HG03060 (cell line): Measurements from ENCODE around the gene VRK1.

Experiments
- ATAC-seq: cut with Tn5 transposase; IDR thresholded peaks from one replicate; pipeline ENCODE4 v1.9.1; 2021; ENCODE audit warnings: low read depth, moderate number of reproducible peaks; ENCODE audit not compliant: unreplicated experiment

Gene VRK1

DNA sequence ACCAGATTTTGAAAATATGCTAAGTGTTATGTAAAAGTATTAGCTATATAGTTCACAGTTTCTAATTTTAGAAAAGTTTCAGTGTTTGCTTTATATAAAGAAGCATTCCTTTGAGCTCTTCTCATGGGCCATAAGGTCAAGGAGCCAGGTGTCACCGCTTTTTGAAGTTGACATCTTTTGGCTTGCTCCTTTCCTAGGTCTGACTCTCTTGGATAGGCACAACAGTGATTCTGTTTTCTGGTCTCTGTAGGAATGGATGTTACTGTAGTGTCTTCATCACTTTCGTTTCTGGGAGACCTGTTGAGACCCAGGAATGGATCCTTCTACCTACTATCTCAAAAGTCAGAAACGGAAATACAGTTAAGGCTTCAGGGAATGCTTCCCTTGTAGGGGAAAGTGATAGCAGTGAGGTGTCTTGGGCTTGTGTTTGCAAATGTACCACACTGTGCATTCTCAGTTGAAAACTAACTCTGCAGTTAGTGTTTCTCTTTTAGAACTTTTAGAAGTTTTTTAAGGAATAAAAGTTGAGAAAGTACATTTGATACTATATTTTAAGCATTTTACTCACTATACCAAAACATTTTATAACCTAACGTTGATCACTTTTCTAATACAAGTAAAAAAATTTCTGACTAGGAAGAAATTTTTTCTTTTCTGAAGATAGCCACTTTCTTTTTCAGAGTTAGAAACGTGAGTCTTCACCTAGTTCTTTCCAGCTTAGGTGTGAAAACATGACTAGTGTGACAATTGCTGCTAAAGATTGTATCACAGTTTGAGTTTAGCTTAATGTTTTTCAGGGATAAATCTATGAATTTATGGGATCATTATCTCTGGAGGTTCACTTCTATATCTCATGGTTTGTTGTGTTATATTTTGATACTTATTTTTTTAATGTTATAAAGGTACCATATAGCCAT is 20.8 kb downstream of the VRK1 start:
- no peak for ATAC-seq

DNA sequence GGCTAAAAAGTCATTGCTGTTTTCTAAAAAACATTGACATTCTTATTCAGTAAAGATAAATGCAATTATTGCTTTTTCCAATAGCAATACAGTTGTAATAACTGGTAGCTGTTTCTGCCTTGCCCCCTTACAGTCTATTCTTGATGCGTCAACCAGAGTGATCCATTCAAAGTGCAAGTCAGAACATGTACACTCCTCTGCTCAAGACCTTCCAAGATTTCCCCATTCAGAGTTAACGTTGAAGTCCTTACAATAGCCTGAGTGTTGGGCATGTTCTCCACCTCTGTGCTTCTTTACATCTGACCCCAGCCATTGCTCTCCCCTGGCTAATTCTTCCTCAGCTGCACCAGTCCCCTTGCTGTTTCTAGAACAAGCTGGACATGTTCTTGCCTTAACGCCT is 24.3 kb downstream of the VRK1 start:
- ATAC-seq, result no peak

DNA sequence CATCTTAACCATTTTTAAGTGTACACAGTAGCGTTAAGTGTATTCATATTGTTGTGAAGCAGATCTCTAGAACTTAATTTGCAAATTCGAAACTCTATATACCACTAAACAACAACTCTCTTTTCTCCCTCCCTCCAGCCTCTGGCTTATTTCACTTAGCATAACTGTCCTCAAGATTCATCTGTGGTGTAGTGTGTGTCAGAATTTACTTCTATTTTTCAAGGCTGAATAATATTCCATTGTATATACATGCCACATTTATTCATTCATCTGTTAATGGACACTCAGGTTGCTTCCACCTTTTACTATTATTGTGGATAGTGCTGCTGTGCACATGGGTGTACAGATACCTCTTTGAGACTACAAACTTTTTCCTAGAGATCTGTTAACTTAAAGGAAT is 26.5 kb downstream of the VRK1 start:
- ATAC-seq, result no peak

DNA sequence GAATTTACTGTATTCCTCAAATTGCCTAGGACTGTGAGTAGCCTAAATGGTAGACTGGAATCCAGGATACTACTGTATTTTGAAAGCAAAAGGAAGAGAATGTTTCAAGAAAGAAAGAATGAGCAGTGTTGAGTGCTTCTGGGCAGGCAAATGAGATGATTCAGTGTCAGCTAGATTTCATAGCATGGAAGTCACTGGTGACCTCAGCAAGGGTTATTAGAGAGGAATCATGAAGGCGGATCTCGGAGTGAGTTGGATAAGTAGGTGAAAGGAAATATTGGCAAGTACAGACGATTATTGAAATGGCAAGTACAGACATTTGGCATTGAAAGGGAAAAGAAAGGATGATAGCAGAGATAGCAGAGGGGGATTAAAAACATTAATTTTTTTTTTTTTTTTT is 27.1 kb downstream of the VRK1 start:
- no peak for ATAC-seq

DNA sequence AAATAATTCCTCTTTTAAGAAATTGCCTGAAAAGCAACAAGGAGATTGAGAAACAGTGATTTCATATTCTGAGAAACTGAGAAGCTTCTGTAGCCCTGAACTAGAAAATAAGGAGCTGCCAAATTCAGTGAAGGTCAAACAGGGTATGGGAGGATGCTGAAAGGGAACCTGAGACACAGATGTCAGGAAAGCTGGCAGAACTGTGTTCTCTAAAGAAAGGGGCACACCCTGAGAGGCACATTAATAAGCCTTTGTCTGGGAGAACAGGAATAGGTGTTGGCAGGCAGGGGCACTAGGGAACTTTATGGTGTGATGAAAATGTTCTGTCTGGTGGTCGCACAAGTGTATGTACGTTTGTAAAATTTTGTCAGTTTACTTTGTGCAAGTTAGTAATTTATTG is 29.6 kb downstream of the VRK1 start:
- ATAC-seq, result no peak

DNA sequence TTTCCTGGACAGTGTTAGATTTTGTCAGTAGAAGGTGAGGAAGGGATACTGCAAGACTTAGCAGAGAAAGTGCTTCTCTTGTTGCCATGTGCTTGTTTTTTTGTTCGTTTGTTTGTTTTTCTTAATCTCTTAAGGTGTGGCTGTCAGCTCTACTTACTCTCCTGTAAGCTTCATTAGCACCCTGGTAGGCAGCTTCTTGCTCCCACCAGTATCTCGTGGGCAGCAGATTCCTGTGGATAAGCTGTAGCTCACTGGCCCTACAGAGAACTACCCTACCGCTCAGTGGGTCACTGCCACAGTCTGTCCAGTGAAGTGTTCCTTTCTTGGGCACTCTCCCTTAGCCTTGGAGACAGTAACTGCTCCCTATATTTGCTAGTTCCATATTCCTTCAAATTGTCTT is 30.1 kb downstream of the VRK1 start:
- ATAC-seq, result no peak

DNA sequence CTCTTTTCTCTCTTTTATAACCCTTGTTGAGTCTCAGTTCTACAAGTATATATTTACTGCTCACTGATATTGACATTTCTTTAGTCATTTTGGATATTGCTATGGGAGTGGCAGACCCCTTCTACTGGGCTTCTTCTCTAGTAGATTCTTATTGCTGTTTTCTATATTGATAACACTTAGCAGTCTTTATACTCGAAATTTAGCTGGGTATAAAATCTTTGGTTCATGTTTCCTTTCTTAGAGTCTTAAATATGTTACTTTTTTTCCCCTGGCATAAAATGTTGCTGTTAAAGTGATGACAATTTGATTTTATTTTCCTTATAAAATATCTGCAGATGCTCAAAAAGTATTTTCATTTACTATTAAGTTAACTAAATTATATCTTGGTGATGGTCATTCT is 32.6 kb downstream of the VRK1 start:
- ATAC-seq, result no peak

DNA sequence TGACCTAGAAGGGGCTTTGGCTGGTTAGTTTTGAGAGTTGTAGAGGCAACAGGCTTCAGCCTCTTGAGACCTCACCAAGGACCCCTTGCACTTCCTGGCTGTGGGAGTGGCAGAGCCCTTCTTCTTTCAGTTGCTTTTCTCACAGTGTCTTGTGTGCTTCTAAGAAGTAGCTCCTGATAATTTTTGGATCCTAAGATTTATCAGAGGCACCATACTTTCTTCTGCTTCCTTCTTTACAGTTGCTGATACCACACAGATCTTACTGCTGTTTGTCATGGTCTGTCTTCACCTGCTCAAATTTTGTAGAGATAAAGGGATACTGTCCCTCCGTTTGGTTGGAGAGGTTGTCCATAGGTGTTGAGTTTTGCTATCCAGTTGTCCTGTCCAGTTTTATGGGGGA is 33.8 kb downstream of the VRK1 start:
- no peak for ATAC-seq

DNA sequence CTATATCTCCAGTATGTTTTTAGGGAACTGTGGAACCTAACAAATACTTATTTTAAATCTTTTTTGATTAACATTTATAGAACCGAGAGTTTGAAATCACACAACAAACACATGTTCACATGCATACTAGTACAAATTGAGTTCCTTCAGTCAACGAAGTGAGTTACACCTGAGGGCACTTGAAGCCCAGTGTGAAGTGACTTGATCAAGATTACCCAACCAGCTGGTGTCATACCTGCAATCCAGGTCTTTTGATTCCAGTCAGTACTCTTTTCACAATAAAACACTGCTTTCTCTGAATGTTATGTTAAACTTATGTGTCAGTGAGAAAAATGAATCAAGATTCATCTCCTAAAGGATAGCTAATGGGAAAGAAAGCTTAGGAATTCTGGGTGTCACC is 35.2 kb downstream of the VRK1 start:
- ATAC-seq, result no peak

DNA sequence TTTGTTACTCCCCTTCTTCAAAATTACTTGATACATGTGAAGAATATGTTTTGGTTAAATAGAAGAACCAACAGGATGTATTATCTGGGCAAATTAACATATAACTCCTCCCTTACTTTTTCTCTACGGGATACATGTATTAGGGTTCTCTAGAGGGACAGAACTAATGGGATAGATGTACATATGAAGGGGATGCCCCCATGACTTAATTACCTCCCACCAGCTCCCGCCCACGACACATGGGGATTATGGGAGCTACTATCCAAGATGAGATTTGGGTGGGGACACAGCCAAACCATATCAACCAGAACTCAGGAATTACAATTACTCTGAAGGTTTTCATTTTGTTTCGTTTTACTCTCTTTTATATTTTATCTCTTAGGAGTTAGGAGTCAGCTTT is 41.3 kb downstream of the VRK1 start:
- ATAC-seq, result no peak

DNA sequence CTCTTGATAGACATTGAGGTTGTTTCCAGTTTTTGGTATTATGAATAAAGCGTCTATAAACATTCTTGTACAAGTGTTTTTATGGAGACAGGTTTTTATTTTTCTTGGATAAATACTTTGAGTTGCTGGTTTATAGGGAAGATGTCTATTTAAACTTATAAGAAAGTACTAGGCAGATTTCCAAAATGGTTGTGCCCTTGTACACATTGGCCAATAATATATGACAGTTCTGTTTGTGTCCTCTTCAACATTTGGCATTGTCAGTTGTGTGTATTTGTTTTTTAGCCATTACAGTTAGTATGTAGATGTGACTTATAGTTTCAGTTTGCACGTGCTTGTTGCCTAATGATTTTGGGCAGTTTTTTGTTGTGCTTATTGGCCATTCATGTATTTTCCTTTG is 42.1 kb downstream of the VRK1 start:
- ATAC-seq, result no peak

DNA sequence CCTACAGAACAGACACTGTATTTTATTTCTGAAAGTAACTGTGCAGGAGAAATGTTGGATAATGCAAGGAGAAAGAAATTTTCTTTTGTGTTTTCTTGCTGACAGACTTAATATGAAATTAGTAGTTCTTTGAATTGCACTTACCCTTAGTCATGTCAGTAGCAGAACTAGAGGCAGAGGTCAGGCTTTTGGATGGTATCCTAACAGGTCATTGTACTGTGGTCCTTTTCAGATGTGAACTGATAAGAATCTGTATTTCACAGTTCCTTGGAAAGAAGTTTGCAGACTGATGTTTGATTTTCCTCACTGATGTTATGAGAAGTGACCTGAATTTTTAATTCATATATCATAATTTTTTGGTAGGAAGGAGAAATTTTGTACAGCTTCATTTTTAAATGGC is 46.0 kb downstream of the VRK1 start:
- ATAC-seq, result no peak

DNA sequence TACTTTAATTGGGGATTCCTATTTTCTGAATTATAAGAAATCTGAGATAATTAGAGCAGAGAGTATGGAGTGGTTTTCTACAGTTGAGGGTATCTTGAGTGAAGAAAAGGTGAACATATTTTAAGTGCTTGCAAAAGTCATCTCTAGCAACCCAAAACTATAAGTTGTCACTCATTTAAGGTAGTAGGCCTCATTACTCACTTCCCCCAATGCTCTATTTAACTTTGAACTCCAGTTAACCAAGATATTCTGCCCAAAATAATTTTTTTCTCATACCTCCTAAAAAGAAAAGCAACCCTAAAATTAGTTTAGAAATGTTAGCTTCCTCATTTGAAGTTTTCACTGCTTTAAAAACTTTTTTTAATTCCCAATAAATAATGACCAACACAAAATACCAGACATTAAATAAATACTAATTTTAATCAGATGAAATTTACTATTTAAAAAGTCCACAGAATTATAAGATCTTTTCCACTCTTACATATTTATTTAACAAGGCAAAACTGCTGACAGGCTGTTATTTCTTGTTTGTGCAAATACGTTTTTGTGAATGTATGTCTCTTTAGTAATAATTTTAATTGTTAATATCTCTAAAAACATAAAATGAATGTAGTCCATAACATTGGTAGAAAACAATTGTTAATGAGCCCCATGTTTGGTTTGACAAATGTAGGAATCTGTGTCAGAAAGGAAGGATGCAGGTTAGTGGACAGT is 47.8 kb downstream of the VRK1 start:
- ATAC-seq, result no peak

DNA sequence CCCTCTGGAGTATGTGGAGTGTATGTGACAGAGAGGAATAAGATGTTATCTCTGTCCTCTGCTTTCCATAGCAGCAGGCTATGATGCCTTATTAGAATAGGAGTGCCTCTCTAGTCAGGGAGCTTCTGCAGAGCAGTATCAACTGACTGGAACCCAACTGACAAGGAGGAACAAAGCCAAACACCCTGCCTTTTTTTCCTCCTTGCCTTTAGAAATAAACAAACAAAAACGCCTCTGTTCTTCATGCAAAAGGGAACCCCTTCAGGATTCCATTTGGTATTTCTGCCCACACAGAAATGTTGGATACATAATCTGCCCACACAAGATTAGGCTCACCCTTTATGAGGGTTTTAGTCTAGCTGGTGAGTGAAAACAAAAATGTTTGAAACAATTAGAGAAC is 50.3 kb downstream of the VRK1 start:
- no peak for ATAC-seq

DNA sequence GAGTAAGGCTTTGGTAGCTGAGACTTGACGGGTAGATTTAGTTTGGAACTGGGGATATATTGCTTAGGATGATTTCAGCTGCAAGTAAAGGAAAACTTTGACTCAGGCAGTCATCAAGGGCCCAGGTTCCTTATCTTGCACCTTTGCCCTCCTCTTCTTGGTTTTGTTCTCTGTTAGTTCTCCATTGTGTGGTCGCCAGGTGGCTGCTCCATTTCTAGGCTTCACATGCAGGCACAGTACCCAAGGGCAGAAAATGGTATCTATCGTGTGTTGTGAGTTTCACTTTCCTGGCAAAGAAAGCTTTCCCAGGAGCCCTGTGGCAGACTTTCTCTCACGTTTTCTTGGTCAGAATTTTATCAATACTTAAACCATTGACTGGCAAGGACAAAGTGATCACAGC is 50.8 kb downstream of the VRK1 start:
- no peak for ATAC-seq

DNA sequence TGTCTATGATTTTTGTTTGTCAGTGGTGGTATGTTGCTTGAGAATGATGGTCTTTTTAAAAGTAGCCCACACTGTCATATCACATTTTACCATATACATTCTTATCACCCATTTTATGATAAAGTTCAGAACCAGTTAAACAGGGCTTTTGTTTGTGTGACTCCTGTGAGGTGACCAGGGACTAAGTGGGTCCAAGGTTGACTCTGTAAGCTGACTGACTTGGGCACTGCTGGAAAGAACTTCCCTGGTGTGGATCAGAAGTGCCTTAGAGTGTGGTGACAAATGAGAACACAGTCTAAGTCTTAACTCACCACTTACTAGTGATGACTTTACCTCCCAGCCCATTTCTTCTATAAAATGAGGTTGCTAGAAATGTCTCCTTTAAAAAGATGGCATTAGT is 52.6 kb downstream of the VRK1 start:
- ATAC-seq, result no peak

DNA sequence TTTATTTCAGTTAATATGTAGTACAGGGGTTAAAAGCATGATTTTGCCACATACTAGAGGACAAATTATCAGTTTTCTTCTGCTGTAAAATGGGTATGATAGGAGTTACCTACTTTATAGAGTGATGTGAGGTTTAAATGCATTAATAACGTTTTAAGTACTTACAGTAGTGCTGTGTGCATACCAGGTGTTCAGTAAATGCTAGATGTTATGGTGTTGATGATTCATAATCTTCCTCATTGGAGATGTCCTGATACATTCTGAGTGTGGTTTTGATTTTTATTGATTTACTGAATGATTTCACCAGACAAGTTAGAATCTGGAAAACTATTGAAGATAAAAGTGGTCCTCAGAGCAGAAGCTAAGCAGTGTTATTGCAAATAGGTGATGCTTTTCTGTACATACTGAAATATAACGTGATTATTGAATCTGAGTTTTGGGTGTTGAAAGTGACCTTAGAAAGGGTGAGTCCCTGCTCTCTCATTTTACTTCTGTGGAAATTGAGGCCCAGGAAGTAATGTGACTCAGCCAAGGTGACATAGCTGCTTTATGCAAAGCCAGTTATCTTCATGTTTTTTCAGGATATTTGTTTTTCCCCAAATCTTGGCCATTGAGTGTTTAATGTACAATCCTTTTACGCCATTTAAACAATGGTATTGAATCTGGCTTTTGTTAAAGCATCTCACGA is 54.7 kb downstream of the VRK1 start:
- no peak for ATAC-seq

DNA sequence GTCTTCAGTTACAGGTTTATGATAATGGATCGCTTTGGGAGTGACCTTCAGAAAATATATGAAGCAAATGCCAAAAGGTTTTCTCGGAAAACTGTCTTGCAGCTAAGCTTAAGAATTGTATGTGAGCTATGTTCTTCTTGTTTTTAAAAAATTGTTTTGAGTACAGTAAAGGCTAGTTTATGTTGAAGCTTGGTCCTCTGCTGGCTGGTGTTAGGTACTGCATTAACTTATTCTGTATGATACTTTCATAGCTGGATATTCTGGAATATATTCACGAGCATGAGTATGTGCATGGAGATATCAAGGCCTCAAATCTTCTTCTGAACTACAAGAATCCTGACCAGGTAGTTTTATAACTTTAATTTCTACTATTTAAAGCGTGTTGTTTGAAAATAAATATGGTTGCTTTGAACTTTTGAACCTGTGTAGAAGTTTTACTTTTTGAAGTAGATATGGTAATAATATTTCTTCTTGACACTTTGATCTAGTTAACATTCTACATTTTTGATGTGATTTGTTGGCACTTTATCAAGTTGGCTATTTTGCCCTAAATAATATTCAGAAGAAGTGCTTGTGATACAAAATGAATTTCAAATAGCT is 55.7 kb downstream of the VRK1 start:
- peak; percentile 69 for ATAC-seq

DNA sequence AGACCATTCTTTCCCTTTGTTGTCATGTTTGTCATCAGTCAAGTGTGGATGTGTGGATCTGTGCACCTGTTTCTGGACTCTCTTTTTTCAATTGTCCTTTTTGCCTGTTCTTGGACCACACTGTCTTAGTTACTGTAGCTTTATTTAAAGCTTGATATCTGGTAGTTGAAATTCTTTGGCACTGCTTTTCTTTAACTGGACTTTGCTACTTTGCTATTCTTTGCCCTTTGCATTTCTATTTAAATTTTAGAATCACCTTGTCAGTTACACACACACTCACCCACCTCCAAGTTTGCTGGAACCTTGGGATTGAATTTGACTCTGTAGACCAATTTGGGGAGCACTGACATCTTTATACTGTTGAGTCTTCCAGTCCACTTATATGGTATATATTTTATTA is 61.5 kb downstream of the VRK1 start:
- no peak for ATAC-seq

DNA sequence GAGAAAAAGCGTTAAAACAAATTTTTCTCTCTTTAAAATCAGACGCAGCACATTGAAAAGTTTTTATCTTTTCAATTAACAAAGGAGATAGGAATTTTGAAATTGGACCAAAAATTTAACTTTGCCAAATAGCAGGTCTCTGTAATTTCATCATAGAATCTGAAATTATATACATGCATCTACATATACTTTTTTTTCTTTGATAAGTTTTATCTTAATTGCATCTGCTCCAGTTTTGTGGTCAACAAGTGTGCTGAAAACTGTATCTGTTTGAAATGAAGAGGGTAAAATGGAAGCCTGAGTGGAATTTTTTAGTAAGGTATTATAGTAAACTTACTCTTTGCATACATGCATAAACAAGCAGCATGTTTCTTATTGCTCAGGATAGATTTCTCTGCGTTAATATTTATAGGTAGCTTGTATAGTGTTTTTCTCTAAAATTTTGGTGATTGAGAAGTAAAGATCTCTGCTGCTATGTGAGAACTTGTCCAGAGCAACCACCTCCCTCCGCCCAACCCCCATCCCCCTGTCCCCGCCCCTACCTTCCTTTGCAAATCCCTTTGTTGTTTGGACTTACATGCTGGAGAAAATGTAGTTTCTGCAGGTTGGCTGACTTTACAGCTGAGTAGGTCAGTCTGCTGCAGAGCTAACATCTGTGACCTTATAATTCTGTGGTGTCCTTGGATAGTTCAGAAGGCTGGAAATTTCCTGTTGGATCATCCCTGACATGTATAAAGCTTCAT is 64.6 kb downstream of the VRK1 start:
- ATAC-seq, result no peak
